Neural cell (in vitro differentiated cells): ENCODE results near the gene HIF1AN. TPM values are rescaled to one million over a fixed set of nuclear protein-coding genes. Genes with fewer than 3 reads are reported as not detected.

Experiments used
- H2AFZ ChIP-seq: fragments of 200-600, 300-800 bp; sonication (generic), shearing (Covaris generic); 2 replicates; pipeline ENCODE4 v1.6.0; 2014; ENCODE audit warnings: low read depth, mild to moderate bottlenecking, antibody characterized with exemption, low read length, moderate library complexity
- H3F3A ChIP-seq: fragments of 200-600 bp; shearing (Covaris generic); 2 replicates; pipeline ENCODE4 v1.6.1; 2016; ENCODE audit warnings: mild to moderate bottlenecking, moderate library complexity, mixed read lengths, antibody characterized with exemption, low read length; ENCODE audit not compliant: insufficient read depth, poor library complexity, severe bottlenecking
- H3K27ac ChIP-seq: fragments of 200-600, 300-800 bp; sonication (generic), shearing (Covaris generic); 2 replicates; pipeline ENCODE4 v1.5.1; 2014; ENCODE audit warnings: mild to moderate bottlenecking, low read length, moderate library complexity
- H3K27me3 ChIP-seq: fragments of 300-800, 200-600 bp; sonication (generic), shearing (Covaris generic); 2 replicates; pipeline ENCODE4 v1.6.0; 2014; ENCODE audit warnings: mild to moderate bottlenecking, low read depth, low read length, moderate library complexity; ENCODE audit not compliant: insufficient read depth
- H3K36me3 ChIP-seq: fragments of 300-800, 200-600 bp; sonication (generic), shearing (Covaris generic); 2 replicates; pipeline ENCODE4 v1.5.1; 2014; ENCODE audit warnings: mild to moderate bottlenecking, antibody characterized with exemption, low read length, moderate library complexity; ENCODE audit not compliant: insufficient read depth
- H3K4me2 ChIP-seq: fragments of 300-800, 200-600 bp; sonication (generic), shearing (Covaris generic); 2 replicates; pipeline ENCODE4 v1.6.0; 2014; ENCODE audit warnings: mild to moderate bottlenecking, low read length
- H3K4me3 ChIP-seq: fragments of 300-800, 200-600 bp; sonication (generic), shearing (Covaris generic); 2 replicates; pipeline ENCODE4 v1.5.1; 2014; ENCODE audit warnings: mild to moderate bottlenecking, low read length, moderate library complexity
- H3K79me2 ChIP-seq: fragments of 200-600 bp; shearing (Covaris generic); replicated peaks from 2 replicates; pipeline ENCODE4 v1.6.0; 2014; ENCODE audit warnings: mild to moderate bottlenecking, low read length, moderate library complexity; ENCODE audit not compliant: insufficient read depth
- H3K9ac ChIP-seq: fragments of 300-800, 200-600 bp; sonication (generic), shearing (Covaris generic); 2 replicates; pipeline ENCODE4 v1.6.1; 2016; ENCODE audit warnings: mild to moderate bottlenecking, low read length, mixed read lengths
- H3K9me2 ChIP-seq: fragments of 200-600 bp; shearing (Covaris generic); 2 replicates; pipeline ENCODE4 v1.6.1; 2016; ENCODE audit warnings: mild to moderate bottlenecking, low read length, mixed read lengths; ENCODE audit not compliant: insufficient read depth
- H3K9me3 ChIP-seq: fragments of 200-600, 300-800 bp; sonication (generic), shearing (Covaris generic); 2 replicates; pipeline ENCODE4 v1.6.1; 2016; ENCODE audit warnings: mild to moderate bottlenecking, mixed run types, low read length, moderate library complexity, mixed read lengths
- H4K20me1 ChIP-seq: fragments of 200-600 bp; shearing (Covaris generic); 2 replicates; pipeline ENCODE4 v1.6.1; 2016; ENCODE audit warnings: mild to moderate bottlenecking, mixed run types; ENCODE audit not compliant: insufficient read depth
- CTCF ChIP-seq: fragments of 450-650 bp; IDR thresholded peaks from 2 replicates; pipeline ENCODE4 v1.5.1; 2014; ENCODE audit warnings: antibody characterized with exemption, mild to moderate bottlenecking, moderate library complexity; ENCODE audit not compliant: poor library complexity, severe bottlenecking
- EP300 ChIP-seq: fragments of 450-650 bp; conservative IDR thresholded peaks from 2 replicates; pipeline ENCODE4 v1.6.1; 2014; ENCODE audit warnings: antibody characterized with exemption, mild to moderate bottlenecking, moderate library complexity; ENCODE audit not compliant: poor library complexity, severe bottlenecking
- EZH2 ChIP-seq: fragments of 200-600, 300-800 bp; shearing (Covaris generic), sonication (generic); IDR thresholded peaks from 2 replicates; pipeline ENCODE4 v1.6.1; 2014; ENCODE audit warnings: antibody characterized with exemption, low read length, borderline replicate concordance, mild to moderate bottlenecking; ENCODE audit not compliant: insufficient read depth, poor library complexity, severe bottlenecking
- MXI1 ChIP-seq: fragments of 450-650 bp; conservative IDR thresholded peaks from 2 replicates; pipeline ENCODE4 v1.6.1; 2014; ENCODE audit warnings: antibody characterized with exemption, mild to moderate bottlenecking; ENCODE audit not compliant: poor library complexity, severe bottlenecking
- POLR2AphosphoS5 ChIP-seq: IDR thresholded peaks from 2 replicates; pipeline ENCODE4 v1.6.1; 2012
- RAD21 ChIP-seq: fragments of 450-650 bp; conservative IDR thresholded peaks from 2 replicates; pipeline ENCODE4 v1.6.1; 2014; ENCODE audit warnings: antibody characterized with exemption, mild to moderate bottlenecking, moderate library complexity
- REST ChIP-seq: IDR thresholded peaks from 2 replicates; pipeline ENCODE4 v1.6.1; 2012; ENCODE audit warnings: borderline replicate concordance
- SMC3 ChIP-seq: fragments of 450-650 bp; conservative IDR thresholded peaks from 2 replicates; pipeline ENCODE4 v1.6.1; 2014; ENCODE audit warnings: antibody characterized with exemption, mild to moderate bottlenecking, moderate library complexity; ENCODE audit not compliant: poor library complexity
- TAF1 ChIP-seq: IDR thresholded peaks from 2 replicates; pipeline ENCODE4 v1.6.1; 2012; ENCODE audit warnings: low read depth
- polyA plus RNA-seq: library from polyadenylated mRNA; depleted of rRNA; stranded (reverse); fragments of >200 nt; gene quantifications from 2 replicates; pipeline ENCODE4 v1.2.3, GENCODE V29; 2014

HIF1AN gene
- polyA plus RNA-seq, 1 donor from 2014 or later = 16.1 TPM

DNA sequence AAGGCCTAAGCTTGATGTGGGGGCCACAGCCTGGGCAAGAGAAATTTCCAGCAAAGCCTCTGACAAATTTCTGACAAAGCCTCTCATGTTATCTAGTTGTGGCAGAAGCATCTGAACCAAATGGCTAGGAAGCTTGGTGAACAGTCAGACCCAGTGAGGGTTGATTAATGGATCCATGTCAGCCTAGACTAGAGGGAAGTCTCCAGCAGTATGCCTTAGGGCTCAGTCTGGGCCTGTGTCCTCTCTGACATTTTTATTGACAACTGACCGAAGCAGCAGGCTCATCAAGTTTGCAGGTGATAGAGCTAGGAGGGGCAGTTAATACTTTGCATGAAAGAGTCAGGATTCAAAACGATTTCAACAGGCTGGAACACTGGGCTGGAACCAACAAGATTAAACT lies 25.3 kb downstream of the HIF1AN start:
- Histone ChIP-seq H3K4me3 (no peak overlapping the region), H3K36me3 (no peaks in the 10 kb centered on the region), H3K9me2 (no peaks in the 10 kb centered on the region), H4K20me1 (no peaks in the 10 kb centered on the region), H3K9ac (no peak overlapping the region), H3K27me3 (no peaks in the 10 kb centered on the region), H3K27ac (no peak overlapping the region), H3K79me2 (no peaks in the 10 kb centered on the region), H3F3A (no peaks in the 10 kb centered on the region), H3K9me3 (no peaks in the 10 kb centered on the region), H3K4me2 (no peak overlapping the region), H2AFZ (no peak overlapping the region)
- no peak for TF ChIP-seq EP300
- TF ChIP-seq MXI1 = no peak
- TF ChIP-seq RAD21 = no peak
- no peak for TF ChIP-seq SMC3
- no peak for TF ChIP-seq TAF1
- no peak for TF ChIP-seq EZH2
- no peak for TF ChIP-seq POLR2AphosphoS5
- no peak for TF ChIP-seq CTCF
- no peak for TF ChIP-seq REST

DNA sequence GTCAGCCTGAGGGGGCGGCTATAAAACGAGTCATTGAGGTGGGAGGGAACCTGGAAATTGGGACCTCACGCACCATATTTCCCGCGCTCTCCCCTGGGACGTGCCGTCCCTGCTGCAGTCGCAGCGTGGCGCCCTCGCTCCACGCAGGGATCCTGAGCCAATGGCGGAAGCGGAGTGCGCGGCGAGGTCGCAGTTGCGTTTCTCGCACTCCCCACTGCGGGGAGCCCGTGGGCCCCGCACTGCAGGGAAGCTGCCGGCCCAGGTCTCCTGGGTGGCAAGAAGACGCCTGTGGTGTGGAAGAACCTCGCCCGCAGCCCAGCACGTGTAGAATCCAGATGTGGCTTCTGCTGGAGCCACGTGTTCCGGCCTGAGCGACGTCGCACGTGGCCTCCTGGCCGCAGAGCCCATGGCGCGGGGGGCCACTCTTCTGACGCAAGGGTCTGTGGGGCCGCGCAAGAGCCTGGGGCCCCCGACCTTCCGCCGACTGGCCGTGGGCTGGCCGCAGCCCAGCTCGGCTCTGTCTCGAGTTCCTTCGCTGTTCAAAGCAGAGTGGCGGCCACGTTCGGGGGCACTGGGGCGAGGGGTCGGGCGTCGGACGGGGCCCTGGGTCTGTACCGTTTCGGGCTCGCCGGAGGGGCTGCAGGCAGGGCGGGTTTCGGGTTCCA lies 26.4 kb downstream of the HIF1AN start:
- peak; percentile 65 for TF ChIP-seq CTCF
- peak; percentile 68 for TF ChIP-seq RAD21
- no peak for TF ChIP-seq POLR2AphosphoS5
- peak; percentile 65 for TF ChIP-seq SMC3
- H4K20me1 ChIP-seq = no peaks in the 10 kb centered on the region
- H2AFZ ChIP-seq = no peak overlapping the region
- no peaks in the 10 kb centered on the region for H3K36me3 ChIP-seq
- peaks cover 1% of the 10 kb centered on the region for H3K27me3 ChIP-seq
- no peaks in the 10 kb centered on the region for H3K9me2 ChIP-seq
- H3K9ac ChIP-seq = no peak overlapping the region
- no peak overlapping the region for H3K4me3 ChIP-seq
- no peaks in the 10 kb centered on the region for H3K79me2 ChIP-seq
- no peak overlapping the region for H3K4me2 ChIP-seq
- H3K9me3 ChIP-seq = no peaks in the 10 kb centered on the region
- no peak overlapping the region for H3K27ac ChIP-seq
- no peaks in the 10 kb centered on the region for H3F3A ChIP-seq
